HG02798 (cell line): ENCODE results near the gene TST.
A peak's percentile ranks its signal among the peaks of the same experiment; 100 is the strongest.

Experiments
- ATAC-seq: cut with Tn5 transposase; IDR thresholded peaks from one replicate; pipeline ENCODE4 v1.9.1; 2021; ENCODE audit warnings: mild to moderate bottlenecking; ENCODE audit not compliant: unreplicated experiment, poor library complexity

Gene TST

DNA sequence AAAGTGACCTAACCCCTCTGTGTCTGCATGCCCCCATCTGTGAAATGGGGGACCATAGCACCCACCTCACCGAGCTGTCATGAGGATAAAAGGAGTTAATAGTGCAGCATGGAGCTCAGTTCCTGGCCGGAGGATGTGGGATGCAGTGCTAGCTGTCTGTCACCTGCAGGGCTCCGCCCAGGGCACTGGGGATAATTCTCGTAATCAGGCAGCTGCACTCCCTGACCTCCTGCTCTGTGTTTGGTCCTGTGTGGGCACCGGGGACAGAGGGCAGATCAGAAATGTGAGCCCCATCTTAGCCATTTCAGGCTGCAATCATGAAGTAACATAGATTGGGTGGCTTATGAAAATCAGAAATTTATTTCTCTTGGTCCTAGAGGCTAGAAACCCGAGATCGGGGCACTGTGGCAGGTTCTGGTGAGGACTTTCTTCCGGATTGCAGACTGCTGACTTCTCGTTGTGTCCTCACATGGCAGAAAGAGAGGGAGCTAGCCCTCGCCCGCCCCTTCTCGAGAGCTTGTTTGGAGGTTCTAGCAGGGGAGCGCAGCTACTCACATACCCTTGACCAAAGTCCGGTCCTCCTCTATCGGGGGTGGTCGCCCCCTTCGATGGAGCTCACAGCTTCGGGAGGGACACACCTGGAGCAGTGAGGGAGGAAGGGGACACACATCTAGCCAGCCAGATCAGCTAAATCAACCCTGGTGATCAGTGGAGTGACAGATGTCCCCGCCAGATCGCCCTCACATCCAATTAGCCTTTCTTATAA is 35.5 kb upstream of the TST start:
- no peak for ATAC-seq

DNA sequence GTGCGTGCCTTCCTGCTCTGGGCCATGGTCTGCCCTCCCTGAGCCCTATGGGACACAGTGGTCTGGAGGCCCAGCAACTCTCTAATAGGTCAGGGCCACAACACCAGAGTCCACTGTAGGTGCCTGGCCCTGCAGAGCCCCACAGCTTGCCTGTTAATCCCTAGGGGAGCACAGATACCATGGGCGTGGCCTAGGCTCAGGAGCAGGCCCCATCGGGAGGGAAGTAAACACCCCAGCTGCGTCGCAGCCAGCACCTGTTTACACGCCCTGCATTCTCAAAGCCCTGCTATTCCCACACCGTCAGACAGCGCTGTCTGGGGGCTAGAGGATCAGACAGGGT is 34.8 kb upstream of the TST start:
- no peak for ATAC-seq

DNA sequence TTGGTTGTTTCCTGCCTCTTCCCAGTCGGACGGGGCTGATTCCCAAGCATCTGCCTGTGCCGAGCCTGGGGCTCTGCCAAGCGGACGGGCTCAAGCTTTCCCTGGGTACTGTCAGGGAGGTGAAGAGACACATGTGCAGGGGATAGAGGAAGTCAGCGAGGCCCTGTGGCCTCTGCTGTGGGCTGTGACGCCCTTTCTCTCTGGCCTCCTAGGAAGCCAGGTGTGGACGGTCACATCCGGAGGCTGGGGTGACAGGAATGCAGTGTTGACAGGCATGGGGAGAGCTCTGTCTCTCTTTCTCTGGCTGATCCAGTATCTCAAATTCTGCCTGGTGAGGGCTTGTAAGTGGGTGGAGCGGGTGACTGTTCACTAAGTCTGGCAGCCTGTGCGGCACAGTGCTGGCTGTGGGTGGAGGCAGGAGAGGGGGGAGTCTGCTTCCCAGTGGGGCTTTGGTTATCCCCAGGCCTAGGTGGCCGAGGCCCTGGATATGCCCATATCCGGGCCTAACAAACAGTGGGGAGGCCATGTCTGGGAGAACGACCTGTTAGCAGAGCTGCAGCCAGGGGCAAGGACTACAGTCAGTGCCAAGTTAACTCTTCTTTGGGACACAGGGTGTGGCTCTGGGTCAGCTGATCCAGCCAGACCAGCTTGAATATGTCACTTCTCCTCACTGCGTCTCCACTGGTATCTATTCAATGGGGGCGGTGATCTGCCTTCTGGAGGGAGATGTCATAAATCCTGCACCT is 34.2 kb upstream of the TST start:
- ATAC-seq: no peak

DNA sequence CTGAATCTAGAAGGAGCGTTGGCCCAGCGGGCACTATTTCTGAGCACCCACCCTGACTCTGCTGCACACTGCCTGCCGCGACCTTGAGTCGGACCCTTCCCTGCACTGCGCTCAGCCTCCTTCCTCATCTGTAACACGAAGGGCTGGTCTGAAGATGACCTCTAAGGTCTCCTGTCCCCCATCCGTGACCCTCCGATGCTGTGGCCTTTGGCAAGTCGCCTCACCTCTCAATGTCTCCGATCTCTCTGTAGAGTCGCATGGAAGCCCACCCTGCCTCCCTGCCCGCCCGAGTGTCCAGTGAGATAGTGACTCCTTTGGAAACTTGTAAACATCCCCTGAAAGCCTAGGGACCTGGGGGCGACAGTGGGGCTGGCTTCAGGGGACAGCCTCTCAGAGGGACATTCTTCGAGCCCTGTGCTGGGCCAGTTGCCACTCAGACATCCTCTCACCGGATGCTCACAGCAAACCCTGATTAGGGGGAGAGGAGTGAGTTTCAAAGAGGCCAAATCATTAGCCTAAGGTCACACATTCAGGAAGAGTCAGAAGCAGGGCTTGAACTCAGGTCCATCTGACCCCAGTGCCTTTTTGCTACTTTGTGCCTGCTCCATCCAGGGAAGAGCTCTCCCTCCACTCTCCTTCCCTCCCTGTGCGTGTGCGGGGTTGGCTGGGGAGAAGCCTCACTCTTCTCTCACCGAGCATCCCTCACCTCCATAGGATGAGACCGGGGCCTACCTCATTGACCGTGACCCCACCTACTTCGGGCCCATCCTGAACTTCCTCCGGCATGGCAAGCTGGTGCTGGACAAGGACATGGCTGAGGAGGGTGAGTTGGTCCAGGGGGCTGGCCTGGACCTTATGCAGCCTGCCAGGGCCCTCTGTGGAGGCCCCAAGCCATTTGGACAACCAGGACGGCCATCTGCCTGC is 33.4 kb upstream of the TST start:
- ATAC-seq: no peak

DNA sequence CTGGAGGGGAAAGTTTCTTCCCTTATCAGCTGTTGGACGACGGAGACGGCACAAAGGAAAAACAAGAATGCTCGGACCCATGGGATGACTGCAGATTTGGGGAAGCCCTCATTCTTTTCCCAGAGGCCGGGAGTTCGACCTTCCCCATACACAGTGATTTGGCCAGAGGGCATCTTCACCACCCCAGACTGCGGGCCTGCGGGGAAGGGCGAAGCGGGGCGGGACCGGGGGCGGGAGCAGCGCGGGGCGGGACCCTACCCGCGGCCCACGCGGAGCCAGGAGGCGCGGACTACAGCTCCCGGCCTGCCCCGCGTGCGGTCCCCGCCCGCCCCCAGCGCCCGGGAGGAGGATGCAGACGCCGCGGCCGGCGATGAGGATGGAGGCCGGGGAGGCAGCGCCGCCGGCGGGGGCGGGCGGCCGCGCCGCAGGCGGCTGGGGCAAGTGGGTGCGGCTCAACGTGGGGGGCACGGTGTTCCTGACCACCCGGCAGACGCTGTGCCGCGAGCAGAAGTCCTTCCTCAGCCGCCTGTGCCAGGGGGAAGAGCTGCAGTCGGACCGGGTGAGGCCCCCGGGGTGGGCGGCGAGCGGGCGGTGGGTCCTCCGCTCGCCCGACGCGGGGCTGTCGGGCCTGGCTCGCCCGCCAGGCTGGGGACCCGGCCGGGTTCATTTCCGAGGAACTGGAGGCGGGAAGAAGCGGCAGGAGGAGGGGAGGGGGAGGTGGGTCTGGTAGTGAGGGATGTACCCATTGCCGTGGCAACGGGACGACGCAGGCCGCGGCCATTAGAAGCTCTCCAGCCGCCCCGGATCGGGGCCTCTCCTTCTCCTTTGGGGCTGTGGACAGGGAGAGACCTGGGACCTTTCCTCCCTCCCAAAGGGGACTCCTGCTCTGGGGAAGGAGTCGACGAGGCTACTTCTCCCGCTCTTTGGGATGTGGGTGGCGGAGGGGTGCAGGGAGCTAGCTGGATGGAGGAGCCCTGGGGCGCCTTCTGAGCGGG is 32.4 kb upstream of the TST start, which contains the start of gene KCTD17:
TSS of gene KCTD17 (plus strand) at position 352 of the 995 bp plus-strand sequence. CDS start at position 371, 19 bp downstream.
- peak; percentile 84 for ATAC-seq

DNA sequence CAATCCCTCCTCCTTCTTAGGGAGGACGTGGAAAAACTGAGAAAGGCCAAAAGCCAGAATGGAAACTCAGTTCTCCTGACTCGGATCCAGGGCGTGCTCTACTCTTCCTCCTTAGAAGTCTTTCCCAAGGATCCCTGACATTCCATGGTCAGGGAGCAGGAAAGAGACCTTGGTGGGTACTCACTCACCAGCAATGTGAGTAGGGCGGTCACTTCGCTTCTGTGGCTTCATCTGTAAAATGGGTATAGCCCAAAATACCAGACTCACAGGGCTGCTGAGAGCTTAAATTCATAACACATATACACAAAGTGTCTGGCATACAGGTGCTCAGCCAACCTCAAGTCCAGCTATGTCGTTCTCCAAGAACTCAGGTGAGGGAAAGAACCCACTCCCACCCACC is 31.7 kb upstream of the TST start:
- no peak for ATAC-seq

DNA sequence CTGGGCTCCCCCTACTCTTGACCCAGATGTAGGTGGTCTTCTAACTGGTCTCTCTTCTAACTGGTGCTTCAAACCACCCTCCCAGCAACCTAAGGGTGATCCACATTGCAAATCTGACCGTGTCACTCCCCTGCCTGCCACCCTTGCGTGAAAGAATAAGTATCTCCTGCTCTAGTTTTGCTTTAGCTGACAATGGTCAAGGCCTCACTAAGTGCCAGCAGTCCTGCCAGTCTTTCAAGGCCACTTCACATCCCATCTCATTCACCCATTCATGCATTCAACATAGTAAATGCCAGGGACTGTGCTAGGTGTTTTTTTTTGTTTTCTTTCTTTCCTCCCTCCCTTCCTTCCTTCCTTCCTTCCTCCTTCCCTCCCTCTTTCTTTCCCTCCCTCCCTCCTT is 30.0 kb upstream of the TST start:
- no peak for ATAC-seq

DNA sequence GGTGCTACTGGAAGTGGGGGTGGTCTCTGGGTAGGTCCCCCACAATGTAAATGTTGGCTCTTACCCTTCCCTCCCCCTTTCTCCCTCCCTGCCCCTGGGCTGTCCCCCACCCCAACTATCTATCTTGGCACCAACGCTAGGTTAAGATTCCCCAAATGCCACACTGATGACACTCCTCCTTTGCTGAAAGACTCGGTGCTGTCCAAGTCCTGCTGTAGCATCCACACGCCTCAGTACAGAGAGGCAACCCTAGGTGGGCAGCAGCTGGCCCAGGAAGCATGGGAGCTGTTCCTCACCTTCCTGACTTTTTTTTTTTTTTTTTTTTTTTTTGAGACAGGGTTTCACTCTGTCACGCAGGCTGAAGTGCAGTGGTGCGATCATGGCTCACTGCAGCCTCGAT is 28.9 kb upstream of the TST start:
- no peak for ATAC-seq

DNA sequence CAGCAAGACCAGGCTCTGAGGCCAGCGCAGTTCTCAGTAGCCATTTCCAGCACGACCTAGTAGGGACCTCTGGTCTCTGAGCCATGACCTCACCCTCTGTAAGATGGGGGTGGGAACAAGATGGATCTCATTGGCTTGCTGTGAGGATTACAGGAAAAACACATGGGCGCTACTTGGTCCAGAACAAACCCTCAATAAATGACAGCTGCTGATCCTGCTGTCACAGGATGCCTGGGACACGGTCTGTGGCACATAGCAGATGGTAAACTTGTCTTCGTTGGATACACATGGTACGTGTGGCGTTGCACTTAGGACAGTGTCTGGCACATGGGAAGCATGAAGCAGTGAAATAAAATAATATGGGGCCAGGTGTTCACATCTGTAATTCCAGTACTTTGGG is 27.8 kb upstream of the TST start:
- ATAC-seq: no peak

DNA sequence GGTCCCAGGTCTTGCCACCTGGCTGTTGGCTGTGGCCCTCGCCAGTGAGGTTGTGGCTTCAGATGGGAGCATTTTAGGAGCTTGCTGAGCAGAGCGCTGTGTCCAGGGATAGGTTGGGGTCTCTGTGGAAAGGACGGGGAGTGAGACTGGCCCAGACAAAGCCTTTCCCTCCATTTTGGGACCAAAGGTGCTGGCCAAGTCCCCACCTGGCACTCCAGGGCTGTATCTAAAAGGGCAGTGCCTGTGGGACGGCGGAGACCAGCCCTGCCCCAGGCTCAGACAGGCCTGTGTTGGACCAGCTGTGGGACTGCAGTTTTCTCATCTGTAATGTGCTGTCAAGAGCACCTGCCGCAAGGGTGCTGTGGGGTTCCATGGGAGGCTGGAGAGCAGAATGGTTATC is 27.3 kb upstream of the TST start:
- no peak for ATAC-seq

DNA sequence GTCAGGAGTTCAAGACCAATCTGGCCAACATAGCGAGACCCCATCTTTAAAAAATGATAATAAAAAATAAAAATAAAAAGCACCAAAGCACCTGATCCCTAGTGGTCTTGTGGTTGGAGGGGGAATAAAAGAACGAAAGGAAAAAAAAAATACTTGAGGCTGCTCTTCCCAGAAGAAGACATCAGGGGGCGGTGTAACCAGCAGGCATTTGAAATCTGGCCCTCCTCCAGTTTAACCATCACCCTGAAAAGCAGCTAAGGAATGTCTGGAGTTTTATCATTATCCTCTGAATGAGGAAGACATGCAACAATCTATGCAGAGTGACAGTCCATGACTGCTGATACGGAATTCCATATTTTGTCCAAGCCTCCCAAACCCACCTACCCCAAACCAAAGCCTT is 26.7 kb upstream of the TST start:
- ATAC-seq: no peak

DNA sequence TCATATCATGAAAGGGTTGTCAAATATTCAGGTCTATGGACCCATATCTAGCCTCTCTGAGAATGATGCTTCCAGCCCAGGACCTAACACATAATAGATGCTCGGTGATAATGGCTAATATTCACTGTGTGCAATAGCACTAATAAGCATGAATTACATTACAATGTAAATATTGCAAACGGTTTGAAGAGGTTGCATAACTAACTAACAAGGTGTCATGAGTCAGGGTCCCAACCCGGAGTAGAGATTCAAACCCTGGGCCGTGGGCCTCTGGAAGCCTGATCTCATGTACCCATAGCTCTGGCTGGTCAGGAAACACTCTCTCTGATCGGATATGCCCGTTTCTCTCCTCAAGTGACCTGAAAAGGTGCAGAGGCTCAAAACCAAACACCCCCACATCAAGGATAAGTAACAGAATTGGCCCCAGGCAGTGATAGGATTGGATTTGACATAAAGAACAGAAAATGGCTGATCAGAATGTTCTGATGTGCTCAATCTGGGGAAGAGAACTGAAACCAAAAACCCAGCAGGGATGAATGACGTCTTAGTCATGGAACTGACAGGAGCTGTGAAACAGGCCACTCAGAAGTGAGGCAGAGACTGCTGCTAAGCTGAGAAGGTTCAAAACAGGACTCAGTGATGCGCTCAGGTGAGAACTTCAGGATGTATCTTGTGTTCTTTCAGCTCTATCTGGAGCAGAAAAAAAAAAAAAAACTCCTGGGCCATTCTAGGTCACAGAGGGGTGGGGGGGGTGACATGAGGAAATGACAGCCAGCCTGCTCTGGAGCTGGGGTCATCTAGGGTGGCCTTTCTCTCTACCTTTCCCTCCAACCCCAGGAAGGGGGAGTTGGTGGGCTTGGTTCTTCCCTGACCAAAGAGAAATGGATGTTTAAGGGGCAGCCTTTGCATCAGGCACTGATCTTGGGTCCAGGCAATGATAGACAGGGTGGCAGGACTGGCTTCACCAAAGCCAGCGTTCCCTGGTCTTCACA is 25.7 kb upstream of the TST start:
- no peak for ATAC-seq

DNA sequence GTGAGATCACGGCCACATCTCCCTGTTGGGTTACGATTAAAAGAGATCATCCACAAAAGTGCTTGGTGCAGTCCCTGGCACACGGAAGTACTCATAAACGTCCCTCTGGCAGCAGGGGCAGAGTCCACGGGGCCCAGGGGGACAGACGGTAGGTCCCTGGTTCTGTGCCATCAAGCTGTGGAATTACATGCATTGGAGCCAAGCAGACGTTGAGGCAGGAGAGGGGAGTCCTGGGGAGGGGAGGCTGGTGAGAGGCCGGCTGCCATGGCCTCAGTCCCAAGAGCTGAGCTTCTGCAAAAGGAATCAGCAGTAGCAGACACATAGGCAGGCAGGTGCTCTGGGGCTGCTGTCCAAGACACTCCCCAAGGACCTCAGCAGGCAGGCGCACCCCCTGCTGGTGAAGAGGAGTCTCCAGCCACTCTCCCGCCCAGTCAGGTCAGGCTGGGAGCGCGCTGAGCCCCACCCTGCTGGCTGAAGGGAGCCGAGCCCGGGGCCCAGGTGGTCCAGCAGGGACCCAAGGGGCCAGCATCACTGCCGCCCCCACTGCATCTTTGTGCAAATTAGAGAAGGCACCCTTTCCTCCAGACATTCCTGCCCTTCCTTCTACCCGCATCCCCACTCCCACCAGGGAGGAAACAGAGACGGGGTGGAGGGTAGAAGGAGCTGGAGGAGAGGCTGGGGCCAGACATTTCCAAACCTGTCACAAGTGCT is 24.7 kb upstream of the TST start:
- ATAC-seq: no peak

DNA sequence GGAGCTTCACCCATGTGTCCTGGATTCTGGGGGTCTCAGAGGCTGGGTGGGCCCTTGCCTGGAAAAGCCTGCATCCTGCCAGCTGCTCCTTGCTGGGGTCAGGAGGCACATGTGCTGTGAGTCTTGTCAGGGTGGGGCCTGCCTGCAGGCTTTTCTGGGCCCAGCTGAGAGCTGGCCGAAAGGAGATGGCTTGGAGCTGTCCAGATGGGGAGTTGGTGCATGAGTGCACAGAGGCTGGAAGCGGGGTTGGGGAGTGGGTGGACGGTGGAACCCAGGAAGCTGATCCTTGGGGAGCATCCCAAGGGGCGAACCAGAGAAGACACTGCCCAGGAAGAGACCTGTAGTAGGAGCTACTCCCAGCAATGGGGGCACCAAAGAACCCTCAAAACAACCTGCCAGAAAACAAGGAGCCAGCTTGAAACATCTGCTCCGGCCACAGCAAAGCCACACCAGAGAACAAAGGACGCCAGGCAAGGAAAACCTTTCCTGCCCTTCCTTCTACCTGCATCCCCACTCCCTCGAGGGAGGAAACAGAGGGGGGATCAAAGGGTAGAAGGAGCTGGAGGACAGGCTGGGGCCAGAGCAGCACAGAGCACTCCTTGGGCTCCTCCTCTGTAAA is 24.1 kb upstream of the TST start:
- ATAC-seq: no peak

DNA sequence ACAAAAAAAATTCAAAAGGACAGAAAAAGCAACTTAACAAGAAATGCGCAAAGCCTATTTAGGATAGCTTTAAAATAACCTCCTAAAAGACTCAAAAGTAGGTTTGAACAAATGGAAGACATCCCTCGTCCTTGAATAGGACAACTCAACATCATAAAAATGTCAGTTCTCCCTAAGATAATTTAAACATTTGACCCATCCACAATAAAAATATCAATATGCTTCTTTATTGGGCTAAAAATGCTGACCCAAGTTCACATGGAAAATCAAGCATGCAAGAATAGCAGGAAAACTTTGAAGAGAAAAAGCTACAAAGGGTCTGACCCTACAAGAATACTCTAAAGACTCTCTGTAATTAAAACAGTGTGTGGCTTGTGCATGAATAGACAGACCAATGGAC is 20.2 kb upstream of the TST start:
- ATAC-seq: no peak

DNA sequence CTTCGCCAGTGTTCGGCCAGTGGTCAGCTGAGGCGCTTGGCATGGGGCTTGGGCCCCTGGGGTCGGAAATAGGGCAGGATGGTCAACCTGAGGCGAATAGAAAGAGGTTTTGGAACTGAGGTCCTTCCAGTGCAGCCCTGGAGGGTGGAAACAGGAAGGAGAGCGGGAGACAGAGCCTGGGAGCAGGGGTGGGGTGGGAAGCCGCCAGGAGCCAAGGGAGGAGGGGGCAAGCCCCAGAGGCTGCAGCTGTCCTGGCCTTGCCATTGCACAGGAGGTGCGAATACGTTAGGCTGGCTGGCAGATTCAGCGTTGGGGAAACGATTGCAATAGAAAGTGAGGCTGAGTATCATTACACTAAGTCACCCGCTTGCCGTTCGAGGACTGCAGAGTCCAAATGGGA is 18.4 kb upstream of the TST start:
- no peak for ATAC-seq

DNA sequence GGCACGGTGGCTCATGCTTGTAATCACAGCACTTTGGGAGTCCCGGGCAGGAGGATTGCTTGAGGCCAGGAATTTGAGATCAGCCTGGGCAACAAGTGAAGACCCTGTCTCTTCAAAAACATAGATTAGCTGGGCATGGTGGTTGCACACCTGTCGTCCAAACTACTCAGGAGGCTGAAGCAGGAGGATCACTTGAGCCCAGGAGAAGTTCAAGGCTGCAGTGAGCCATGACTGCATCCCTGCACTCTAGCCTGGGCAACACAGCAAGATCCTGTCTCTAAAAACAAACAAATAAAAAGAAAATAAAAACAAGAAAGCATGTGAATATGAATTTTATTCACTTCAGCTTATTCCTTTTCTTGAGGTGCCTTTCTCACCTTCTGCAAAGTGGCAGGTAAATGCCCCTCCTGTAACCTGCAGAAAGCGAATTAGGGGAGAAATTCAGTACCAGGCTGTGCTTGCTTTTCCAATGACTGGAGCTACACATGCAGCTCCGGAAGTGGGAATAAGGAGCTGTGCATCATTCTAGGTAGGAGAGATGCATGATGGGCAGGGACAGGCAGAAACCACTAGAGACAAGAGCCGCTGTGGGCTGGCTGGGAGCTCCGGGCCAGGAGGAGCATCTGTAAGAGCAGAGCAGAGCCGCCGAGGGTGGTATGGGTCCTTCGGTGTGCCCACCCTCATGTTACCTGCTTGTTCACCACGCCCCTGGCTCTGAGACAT is 17.6 kb upstream of the TST start:
- no peak for ATAC-seq
